Measurements from ENCODE around the gene IQCM. TPM values are rescaled to one million over a fixed set of nuclear protein-coding genes. Genes with fewer than 3 reads are reported as not detected.

Gene IQCM
- total and polyA plus RNA-seq, 2 donors (not counting 3 experiments of a cell fraction or from before 2014, with no cell fraction given): not detected

- Histone ChIP-seq H3K27me3 (ENCODE audit: control insufficient read depth in 2 of 2, insufficient read depth in 2 of 2, low read length in 2 of 2) (no peaks in the 10 kb centered on the region), H3K4me2 (ENCODE audit: insufficient read depth, low read length) (no peak overlapping the region), H3K9me3 (replicated peaks; ENCODE audit: control insufficient read depth, insufficient read depth, low read length) (no peaks in the 10 kb centered on the region), H2AFZ (ENCODE audit: low read depth, low read length) (no peak overlapping the region), H3K4me1 (ENCODE audit: control insufficient read depth, extremely low read depth, insufficient read depth, low read length) (no peaks in the 10 kb centered on the region), H3K36me3 (ENCODE audit: control insufficient read depth in 2 of 2, extremely low read depth in 1 of 2, insufficient read depth in 2 of 2, low read length in 2 of 2) (no peaks in the 10 kb centered on the region), H3K9ac (replicated peaks; ENCODE audit: extremely low read depth, insufficient read depth, low read length) (no peak overlapping the region), H4K20me1 (replicated peaks; ENCODE audit: control insufficient read depth, extremely low read depth, insufficient read depth, low read length) (no peaks in the 10 kb centered on the region), H3K9me1 (replicated peaks; ENCODE audit: control insufficient read depth, extremely low read depth, insufficient read depth, low read length) (no peaks in the 10 kb centered on the region), H3K27ac (ENCODE audit: insufficient read depth, low read depth, low read length) (no peak overlapping the region), H3K4me3 (replicated peaks in 1 of 3; ENCODE audit: insufficient read depth in 1 of 3, low read depth in 1 of 3, low read length in 3 of 3) (no peak overlapping the region), H3K79me2 (ENCODE audit: control insufficient read depth, insufficient read depth, low read length) (no peaks in the 10 kb centered on the region)
- no peak for TF ChIP-seq GATA2 (IDR thresholded peaks at IDR 0.05; ENCODE audit: insufficient read depth, insufficient read length, low read depth, low read length)
- TF ChIP-seq MYC (IDR thresholded peaks at IDR 0.05; ENCODE audit: low read depth, low read length): no peak
- no peak for TF ChIP-seq JUN (IDR thresholded peaks at IDR 0.05; ENCODE audit: borderline replicate concordance, insufficient read depth, insufficient read length, low read depth)
- TF ChIP-seq POLR2A (IDR thresholded peaks at IDR 0.05; ENCODE audit: low read depth, low read length): no peak
- TF ChIP-seq FOS (IDR thresholded peaks at IDR 0.05; ENCODE audit: borderline replicate concordance, insufficient read depth, low read length): no peak
- TF ChIP-seq MAX (IDR thresholded peaks at IDR 0.05; ENCODE audit: insufficient read depth, insufficient read length): no peak
- TF ChIP-seq EZH2 (IDR thresholded peaks at IDR 0.05; ENCODE audit: borderline replicate concordance, low read depth, low read length, severe bottlenecking): no peak
- no peak for TF ChIP-seq CTCF (IDR thresholded peaks at IDR 0.05; ENCODE audit: extremely low read depth in 1 of 2, insufficient read depth in 1 of 2, low read depth in 1 of 2, low read length in 2 of 2)
- TF ChIP-seq POLR2AphosphoS5 (IDR thresholded peaks at IDR 0.05; ENCODE audit: insufficient read depth, low read depth, low read length): no peak
- no TSS peak for BruUV-seq (replicated peaks)
- ChIA-PET POLR2A (no interaction called here), CTCF (no interaction called here)
- dilution Hi-C loops (cut with MboI; ENCODE audit: extremely low pct_ligation_motif_present, low sequenced_read_pairs): no loop called here
- intact Hi-C loops (cut with micrococcal nuclease): no loop called here
- FAIRE-seq: no peak
- no peak for DNase-seq (ENCODE audit: low read depth, low spot score)
Observed at GRCh38 chr4:149466446-149466845, 349.2 kb downstream of the IQCM start.
